KOPT-K1 (cell line): ENCODE results near the gene YWHAE.
"Not testable (repeated sequence)": the region's sequence is repeated elsewhere in the genome, so short reads cannot be mapped to it uniquely, and the experiment has no call there.

Experiments
- H3K27ac ChIP-seq: fragments of 200-600 bp; sonication (generic); 2 replicates; pipeline ENCODE4 v1.5.1; 2016; ENCODE audit warnings: antibody characterized with exemption, mild to moderate bottlenecking, low read depth, low read length; ENCODE audit not compliant: poor library complexity, severe bottlenecking
- H3K36me3 ChIP-seq: fragments of 200-600 bp; sonication (generic); 2 replicates; pipeline ENCODE4 v1.5.1; 2017; ENCODE audit warnings: antibody characterized with exemption, mild to moderate bottlenecking, low read length, moderate library complexity; ENCODE audit not compliant: insufficient read depth
- H3K9me3 ChIP-seq: fragments of 200-600 bp; sonication (generic); 2 replicates; pipeline ENCODE4 v1.5.1; 2017; ENCODE audit warnings: antibody characterized with exemption, low read length, mild to moderate bottlenecking; ENCODE audit not compliant: insufficient read depth, poor library complexity, severe bottlenecking

YWHAE gene

GRCh38 chr17:1420981-1421380 lies 21.0 kb upstream of the YWHAE start:
- no peaks in the 10 kb centered on the region for H3K9me3 ChIP-seq
- H3K27ac ChIP-seq, result no peak overlapping the region
- peaks cover 69% of the 10 kb centered on the region for H3K36me3 ChIP-seq

DNA sequence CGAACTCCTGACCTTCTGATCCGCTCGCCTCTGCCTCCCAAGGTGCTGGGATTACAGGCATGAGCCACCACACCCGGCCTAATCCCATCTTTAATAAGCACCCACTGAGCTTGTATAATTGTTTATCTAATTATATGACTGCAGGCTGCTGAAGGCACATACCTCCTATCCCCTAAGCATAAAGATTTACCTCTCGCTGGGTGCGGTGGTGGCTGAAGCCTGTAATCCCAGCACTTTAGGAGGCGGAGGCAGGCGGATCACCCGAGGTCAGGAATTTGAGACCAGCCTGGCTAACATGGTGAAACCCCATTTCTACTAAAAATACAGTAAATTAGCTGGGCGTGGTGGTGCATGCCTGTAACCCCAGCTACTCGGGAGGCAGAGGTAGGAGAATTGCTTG lies 20.1 kb upstream of the YWHAE start:
- H3K36me3 ChIP-seq, result peaks cover 60% of the 10 kb centered on the region
- H3K27ac ChIP-seq, result no peak overlapping the region
- no peaks in the 10 kb centered on the region for H3K9me3 ChIP-seq

- H3K36me3 ChIP-seq, result peaks cover 45% of the 10 kb centered on the region
- not testable (repeated sequence) for H3K27ac ChIP-seq, H3K9me3 ChIP-seq
These were observed 18.5 kb upstream of the YWHAE start for GRCh38 chr17:1418476-1418875.

DNA sequence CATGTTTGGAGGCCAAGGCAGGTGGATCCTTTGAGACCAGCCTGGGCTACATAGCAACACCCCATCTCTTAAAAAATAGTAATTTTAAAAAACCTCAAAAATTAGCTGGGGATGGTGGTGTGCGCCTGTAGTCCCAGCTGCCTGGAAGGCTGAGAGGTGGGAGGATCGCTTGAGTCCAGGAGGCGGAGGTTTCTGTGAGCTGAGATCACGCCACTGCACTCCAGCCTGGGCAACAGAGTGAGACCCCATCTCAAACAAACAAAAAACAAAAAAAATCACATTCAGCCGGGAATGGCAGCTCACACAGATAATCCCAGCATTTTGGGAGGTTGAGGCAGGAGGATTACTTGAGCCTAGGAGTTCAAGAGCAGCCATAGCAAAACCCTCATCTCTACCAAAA lies 16.4 kb upstream of the YWHAE start:
- no peak overlapping the region for H3K27ac ChIP-seq
- peaks cover 24% of the 10 kb centered on the region for H3K36me3 ChIP-seq
- no peaks in the 10 kb centered on the region for H3K9me3 ChIP-seq

GRCh38 chr17:1414634-1415033 lies 14.6 kb upstream of the YWHAE start:
- Histone ChIP-seq H3K9me3 (no peaks in the 10 kb centered on the region), H3K36me3 (peaks cover 8% of the 10 kb centered on the region; the same call in 1 of the 2 replicates), H3K27ac (no peak overlapping the region)

- no peak overlapping the region for H3K27ac ChIP-seq
These were observed 14.1 kb upstream of the YWHAE start for GRCh38 chr17:1414001-1414574.

GRCh38 chr17:1413281-1413791 lies 13.3 kb upstream of the YWHAE start:
- Histone ChIP-seq H3K27ac (no peak overlapping the region), H3K9me3 (no peaks in the 10 kb centered on the region), H3K36me3 (peaks cover 8% of the 10 kb centered on the region; the same call in 1 of the 2 replicates)

More at GRCh38 chr17:1414001-1414574, 14.1 kb upstream of the YWHAE start:
- peaks cover 8% of the 10 kb centered on the region; the same call in 1 of the 2 replicates for H3K36me3 ChIP-seq
- no peaks in the 10 kb centered on the region for H3K9me3 ChIP-seq

DNA sequence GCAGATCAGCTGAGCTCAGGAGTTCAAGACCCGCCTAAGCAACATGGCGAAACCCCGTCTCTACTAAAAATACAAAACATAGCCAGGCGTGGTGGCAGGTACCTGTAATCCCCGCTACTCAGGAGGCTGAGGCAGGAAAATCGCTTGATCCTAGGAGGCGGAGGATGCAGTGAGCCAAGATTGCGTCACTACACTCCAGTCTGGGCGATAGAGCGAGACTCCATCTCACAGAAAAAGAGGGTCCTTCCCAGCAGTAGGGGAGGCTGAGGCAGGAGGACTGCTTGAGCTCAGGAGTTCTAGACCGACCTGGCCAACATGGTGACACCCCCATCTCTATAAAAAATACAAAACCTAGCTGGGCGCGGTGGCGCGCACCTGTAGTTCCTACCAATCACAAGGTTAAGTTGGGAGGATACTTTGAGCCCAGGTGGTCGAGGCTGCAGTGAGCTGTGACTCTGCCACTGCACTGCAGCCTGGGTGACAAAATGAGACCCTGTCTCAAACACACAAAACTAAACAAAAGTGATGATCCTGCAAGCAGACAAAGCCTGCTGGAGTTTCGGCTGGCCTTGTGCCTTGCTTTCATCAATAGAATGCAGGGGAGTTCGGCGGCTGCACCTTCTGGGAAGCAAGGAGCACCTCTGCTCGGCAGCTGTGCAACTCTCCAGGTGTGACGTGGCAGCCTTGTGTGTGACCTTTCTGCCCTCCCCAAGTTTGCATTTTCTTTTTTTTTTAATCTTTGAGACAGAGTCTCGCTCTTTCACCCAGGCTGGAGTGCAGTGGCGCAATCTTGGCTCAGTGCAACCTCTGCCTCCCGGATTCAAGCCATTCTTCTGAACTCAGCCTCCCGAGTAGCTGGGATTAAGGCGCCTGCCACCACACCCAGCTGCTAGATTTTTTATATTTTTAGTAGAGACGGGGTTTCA lies 12.4 kb upstream of the YWHAE start:
- Histone ChIP-seq H3K36me3 (no peaks in the 10 kb centered on the region), H3K9me3 (no peaks in the 10 kb centered on the region), H3K27ac (no peak overlapping the region)

- Histone ChIP-seq H3K27ac (no peak overlapping the region), H3K36me3 (peaks cover 10% of the 10 kb centered on the region), H3K9me3 (no peaks in the 10 kb centered on the region)
These were observed 2.2 kb upstream of the YWHAE start for GRCh38 chr17:1402262-1402586.

DNA sequence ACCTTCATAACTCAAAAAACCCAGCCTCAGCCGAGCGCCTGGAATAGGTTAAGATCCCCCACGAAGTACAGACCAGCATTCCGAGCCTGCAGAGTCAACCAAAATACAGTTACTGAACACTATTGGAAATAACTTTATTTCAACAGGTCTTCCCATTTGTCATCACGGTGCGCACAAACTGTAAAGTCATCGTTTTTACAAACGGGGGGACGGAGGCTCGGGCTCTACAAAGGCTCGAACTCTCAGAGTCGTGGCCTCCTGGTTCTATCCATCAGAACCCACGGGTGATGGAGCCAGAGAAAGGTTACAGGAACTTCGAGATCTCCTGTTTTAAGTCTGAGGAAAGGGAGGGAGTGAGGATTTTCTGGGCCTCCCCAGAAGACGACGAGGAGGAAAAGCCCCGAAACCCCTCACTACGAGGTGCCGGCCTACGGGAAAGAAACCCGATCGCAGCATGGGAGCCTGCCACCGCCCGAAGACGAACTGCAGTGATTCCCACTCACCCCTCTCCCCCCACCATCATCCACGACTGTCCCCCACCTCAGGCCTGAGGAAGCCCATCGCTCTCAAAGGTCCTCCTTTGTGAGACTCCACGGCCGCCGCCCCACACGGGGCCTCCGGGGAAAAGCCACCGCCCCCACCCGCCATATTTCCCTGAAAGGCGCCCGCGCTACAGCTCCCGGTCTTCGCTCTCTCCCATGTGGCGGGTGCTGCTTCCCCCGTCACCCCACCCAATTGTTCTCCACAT lies 917 bp downstream of the YWHAE start:
- H3K9me3 ChIP-seq, result no peaks in the 10 kb centered on the region
- peaks cover 38% of the 10 kb centered on the region for H3K36me3 ChIP-seq
- peak overlapping the region; percentile 98 for H3K27ac ChIP-seq

DNA sequence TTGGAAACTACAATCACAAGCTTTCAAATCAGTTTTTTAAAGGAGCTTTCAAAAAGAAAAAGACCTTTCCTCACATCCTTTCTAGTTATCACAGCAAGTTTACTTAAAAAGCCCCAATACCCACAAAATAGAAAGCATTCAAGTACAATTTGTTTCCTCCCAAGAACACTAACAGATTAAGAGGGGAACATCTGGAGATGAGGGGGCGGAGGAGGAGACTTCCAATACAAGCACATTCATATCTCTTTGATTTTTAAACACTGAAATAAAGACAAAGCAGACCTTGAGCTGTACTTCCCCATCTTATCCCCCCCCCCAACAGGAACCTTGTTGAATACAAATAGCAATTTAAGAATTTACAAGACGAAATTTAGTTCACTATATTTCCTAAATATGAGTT lies 2.0 kb downstream of the YWHAE start:
- Histone ChIP-seq H3K36me3 (peaks cover 48% of the 10 kb centered on the region), H3K27ac (peak overlapping the region; percentile 98), H3K9me3 (no peaks in the 10 kb centered on the region)

DNA sequence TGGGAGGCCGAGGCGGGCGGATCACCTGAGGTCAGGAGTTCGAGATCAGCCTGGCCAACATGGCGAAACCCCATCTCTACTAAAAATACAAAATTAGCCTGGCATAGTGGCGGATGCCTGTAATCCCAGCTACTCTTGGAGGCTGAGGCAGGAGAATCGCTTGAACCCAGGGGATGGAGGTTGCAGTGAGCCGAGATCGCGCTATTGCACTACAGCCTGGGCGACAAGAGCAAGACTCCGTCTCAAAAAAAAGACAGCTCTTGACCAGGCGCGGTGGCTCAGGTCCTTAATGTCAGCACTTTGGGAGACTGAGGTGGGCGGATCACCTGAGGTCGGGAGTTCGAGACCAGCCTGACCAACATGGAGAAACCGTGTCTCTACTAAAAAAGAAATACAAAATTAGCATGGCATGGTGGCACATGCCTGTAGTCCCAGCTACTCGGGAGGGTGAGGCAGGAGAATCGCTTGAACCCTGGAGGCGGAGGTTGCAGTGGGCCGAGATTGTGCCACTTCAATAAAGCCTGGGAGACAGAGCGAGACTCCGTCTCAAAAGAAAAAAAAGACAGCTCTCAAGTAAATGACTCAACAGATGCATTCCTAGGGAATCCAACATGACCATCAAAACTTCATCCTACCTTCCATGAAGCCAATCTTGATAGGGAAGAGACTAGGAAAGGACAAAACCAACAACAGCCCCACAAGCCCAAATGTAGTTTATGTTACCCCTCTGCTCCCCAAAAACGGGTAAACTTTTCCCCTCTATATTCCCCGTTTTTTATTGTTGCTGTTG lies 4.0 kb downstream of the YWHAE start:
- H3K9me3 ChIP-seq, H3K27ac ChIP-seq: not testable (repeated sequence)
- H3K36me3 ChIP-seq, result peaks cover 65% of the 10 kb centered on the region

- no peaks in the 10 kb centered on the region for H3K9me3 ChIP-seq
- peaks cover 75% of the 10 kb centered on the region for H3K36me3 ChIP-seq
- no peak overlapping the region for H3K27ac ChIP-seq
These were observed 8.4 kb downstream of the YWHAE start for GRCh38 chr17:1391577-1391976.

DNA sequence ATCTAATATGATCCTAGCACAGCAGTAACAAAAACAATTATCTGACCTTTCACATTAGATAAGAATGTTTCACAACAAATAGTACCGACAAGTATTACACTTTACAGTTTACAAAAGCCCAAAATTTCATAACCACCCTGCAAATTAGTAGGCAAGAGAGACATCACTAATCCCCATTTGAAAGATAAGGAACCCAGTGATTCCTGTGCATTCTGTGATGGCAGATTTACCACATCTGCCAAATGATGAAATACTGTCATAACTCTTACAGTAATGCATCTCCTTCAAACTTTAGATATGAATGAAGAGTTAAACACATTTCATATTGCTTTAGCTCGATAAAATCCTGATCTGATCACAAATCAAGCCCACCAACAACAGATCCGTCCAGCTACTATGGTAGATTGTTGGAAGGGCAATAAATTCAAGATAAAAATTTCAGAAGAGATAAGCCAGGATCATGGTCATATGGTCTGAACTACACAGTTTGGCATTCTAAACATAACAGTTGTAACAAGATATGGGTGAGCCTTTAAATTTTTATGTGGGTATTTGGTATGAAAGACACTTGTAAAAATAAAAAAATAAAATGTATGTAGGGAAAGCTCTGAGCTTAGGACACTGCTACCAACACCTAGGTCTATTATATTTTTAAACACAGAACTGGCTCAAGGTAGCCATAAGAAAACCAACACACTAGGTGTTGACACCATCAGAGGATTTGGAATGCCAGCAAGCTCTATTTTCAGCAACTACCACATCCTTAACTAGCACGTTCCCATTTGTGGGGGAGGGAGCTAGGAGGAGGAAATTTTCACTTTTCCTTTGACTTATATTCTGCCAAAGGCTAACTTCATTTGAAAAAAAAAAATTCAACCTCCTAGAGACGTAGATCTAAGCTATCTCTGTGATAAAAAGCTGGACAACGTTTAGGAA lies 9.3 kb downstream of the YWHAE start:
- Histone ChIP-seq H3K36me3 (peaks cover 73% of the 10 kb centered on the region), H3K9me3 (no peaks in the 10 kb centered on the region), H3K27ac (no peak overlapping the region)
